Endothelial cell of umbilical vein (primary cell): ENCODE measurements around the gene RPL12. TPM values are rescaled to one million over a fixed set of nuclear protein-coding genes. Genes with fewer than 3 reads are reported as not detected.

Experiments used
- BruUV-seq: library from RNA; stranded (reverse); fragments of 400-500 nt; replicated peaks from 2 replicates; lab custom pipeline; 2021; lab: Mats Ljungman, UMichigan
- CTCF ChIA-PET: fragments of 300-600, 350-600 bp; sonication (Branson Sonifier 250); formaldehyde crosslinking; loops from one replicate; lab custom pipeline; 2021; ENCODE audit warnings: antibody characterized with exemption, inconsistent platforms; lab: Charles Lee
- POLR2A ChIA-PET: fragments of 300-600, 350-600 bp; sonication (Branson Sonifier 250); formaldehyde crosslinking; loops from one replicate; lab custom pipeline; 2021; ENCODE audit warnings: antibody characterized with exemption, inconsistent platforms; lab: Charles Lee
- DNase-seq: peaks from one replicate; pipeline ENCODE4 v3.0.0-alpha.2; 2011; ENCODE audit warnings: low read depth, low spot score
- FAIRE-seq: peaks from 2 replicates; lab custom pipeline; 2011; peaks lifted over from hg19 to GRCh38; lab: Jason Lieb, UNC
- H2AFZ ChIP-seq: 2 replicates; pipeline ENCODE4 v1.6.0; 2012; ENCODE audit warnings: low read depth, low read length, control low read depth, inconsistent platforms
- H3K27ac ChIP-seq: 2 replicates; pipeline ENCODE4 v1.5.1; 2011; ENCODE audit warnings: low read depth, mild to moderate bottlenecking, control low read depth, low read length, moderate library complexity; ENCODE audit not compliant: insufficient read depth
- H3K27me3 ChIP-seq, 2 experiments: 2 replicates each; pipeline versions ENCODE4 v1.6.0 to v1.6.1; 2011; ENCODE audit warnings: low read length in 2 of 2, mixed read lengths in 1 of 2; ENCODE audit not compliant: control insufficient read depth in 2 of 2, insufficient read depth in 2 of 2
- H3K36me3 ChIP-seq, 2 experiments: 2 replicates in 1 of 2; 3 replicates in 1 of 2; pipeline ENCODE4 v1.5.1; 2011; ENCODE audit warnings: low read length in 2 of 2, mild to moderate bottlenecking in 1 of 2, moderate library complexity in 1 of 2; ENCODE audit not compliant: control insufficient read depth in 2 of 2, insufficient read depth in 2 of 2; ENCODE audit errors: extremely low read depth in 1 of 2
- H3K4me1 ChIP-seq: 3 replicates; pipeline ENCODE4 v1.5.1; 2011; ENCODE audit warnings: mild to moderate bottlenecking, low read length; ENCODE audit not compliant: control insufficient read depth, insufficient read depth; ENCODE audit errors: extremely low read depth
- H3K4me2 ChIP-seq: 2 replicates; pipeline ENCODE4 v1.6.1; 2011; ENCODE audit warnings: low read length, control low read depth, mixed read lengths; ENCODE audit not compliant: insufficient read depth
- H3K4me3 ChIP-seq, 3 experiments: fragments of 200-600 bp in 1 of 3; sonication (generic), shearing (Covaris generic) in 1 of 3; replicated peaks in 1 of 3; 2 replicates each; pipeline ENCODE4 v1.5.1; 2011 to 2016; ENCODE audit warnings: control low read depth in 3 of 3, low read length in 3 of 3, mild to moderate bottlenecking in 2 of 3, inconsistent platforms in 1 of 3, low read depth in 1 of 3, moderate library complexity in 1 of 3; ENCODE audit not compliant: insufficient read depth in 1 of 3
- H3K79me2 ChIP-seq: 2 replicates; pipeline ENCODE4 v1.6.0; 2012; ENCODE audit warnings: low read length, inconsistent platforms; ENCODE audit not compliant: control insufficient read depth, insufficient read depth
- H3K9ac ChIP-seq: replicated peaks from 2 replicates; pipeline ENCODE3; 2011; ENCODE audit warnings: low read length, control low read depth; ENCODE audit not compliant: insufficient read depth; ENCODE audit errors: extremely low read depth
- H3K9me1 ChIP-seq: replicated peaks from 3 replicates; pipeline ENCODE4 v1.6.0; 2011; ENCODE audit warnings: mild to moderate bottlenecking, low read length; ENCODE audit not compliant: control insufficient read depth, insufficient read depth; ENCODE audit errors: extremely low read depth
- H3K9me3 ChIP-seq: replicated peaks from 2 replicates; pipeline ENCODE4 v1.5.1; 2012; ENCODE audit warnings: low read length, inconsistent platforms; ENCODE audit not compliant: control insufficient read depth, insufficient read depth
- H4K20me1 ChIP-seq: replicated peaks from 2 replicates; pipeline ENCODE3; 2011; ENCODE audit warnings: mild to moderate bottlenecking, low read length; ENCODE audit not compliant: control insufficient read depth, insufficient read depth; ENCODE audit errors: extremely low read depth
- FOS ChIP-seq: IDR thresholded peaks from 2 replicates; pipeline ENCODE4 v1.6.1; 2011; ENCODE audit warnings: mild to moderate bottlenecking, low read length, moderate library complexity, borderline replicate concordance; ENCODE audit not compliant: insufficient read depth
- GATA2 ChIP-seq: IDR thresholded peaks from 2 replicates; pipeline ENCODE4 v1.7.0; 2011; ENCODE audit warnings: low read depth, mild to moderate bottlenecking, moderate library complexity, mixed read lengths, low read length; ENCODE audit not compliant: insufficient read length, insufficient read depth
- JUN ChIP-seq: IDR thresholded peaks from 2 replicates; pipeline ENCODE4 v1.6.1; 2011; ENCODE audit warnings: borderline replicate concordance, low read depth; ENCODE audit not compliant: insufficient read length, insufficient read depth
- POLR2A ChIP-seq: IDR thresholded peaks from 2 replicates; pipeline ENCODE4 v1.6.1; 2012; ENCODE audit warnings: low read depth, mild to moderate bottlenecking, control low read depth, low read length
- POLR2AphosphoS5 ChIP-seq: IDR thresholded peaks from 2 replicates; pipeline ENCODE4 v1.6.1; 2012; ENCODE audit warnings: low read depth, mild to moderate bottlenecking, control low read depth, low read length, moderate library complexity; ENCODE audit not compliant: insufficient read depth
- dilution Hi-C: fragments of 300-500 bp; cut with MboI; formaldehyde crosslinking; loops from one replicate; pipeline ENCODE4 v1.15.0; 2019; ENCODE audit warnings: low sequenced_read_pairs; ENCODE audit not compliant: extremely low pct_ligation_motif_present
- intact Hi-C: fragments of 100-400 bp; cut with micrococcal nuclease; formaldehyde crosslinking; loops from one replicate; pipeline ENCODE4 v1.10.0; 2022
- polyA plus RNA-seq, 4 experiments: library from polyadenylated mRNA; depleted of rRNA in 3 of 4; stranded (reverse) in 3 of 4; unstranded in 1 of 4; fragments of >200 nt; gene quantifications; 2 replicates each; pipeline versions ENCODE4 v1.2.1 to v1.2.3, GENCODE V29; 2011 to 2012; ENCODE audit warnings: missing spikeins in 1 of 4
- total RNA-seq: library from RNA; stranded (reverse); gene quantifications from 2 replicates; pipeline ENCODE4 v1.2.3, GENCODE V29; 2021
- TF ChIP-seq, protein P1 (sequence below), 2 donors: IDR thresholded peaks; 1 replicate in 1 of 2; 2 replicates in 1 of 2; pipeline ENCODE4 v1.5.1; 2011; ENCODE audit warnings: low read length in 2 of 2, mild to moderate bottlenecking in 2 of 2, moderate library complexity in 2 of 2, control low read depth in 1 of 2, inconsistent platforms in 1 of 2, low read depth in 1 of 2; ENCODE audit not compliant: insufficient read depth in 1 of 2; ENCODE audit errors: extremely low read depth in 1 of 2

RPL12 gene
- total and polyA plus RNA-seq, 2 donors (not counting 3 experiments of a cell fraction or from before 2014, with no cell fraction given) = 1,231 to 3,007 TPM

DNA sequence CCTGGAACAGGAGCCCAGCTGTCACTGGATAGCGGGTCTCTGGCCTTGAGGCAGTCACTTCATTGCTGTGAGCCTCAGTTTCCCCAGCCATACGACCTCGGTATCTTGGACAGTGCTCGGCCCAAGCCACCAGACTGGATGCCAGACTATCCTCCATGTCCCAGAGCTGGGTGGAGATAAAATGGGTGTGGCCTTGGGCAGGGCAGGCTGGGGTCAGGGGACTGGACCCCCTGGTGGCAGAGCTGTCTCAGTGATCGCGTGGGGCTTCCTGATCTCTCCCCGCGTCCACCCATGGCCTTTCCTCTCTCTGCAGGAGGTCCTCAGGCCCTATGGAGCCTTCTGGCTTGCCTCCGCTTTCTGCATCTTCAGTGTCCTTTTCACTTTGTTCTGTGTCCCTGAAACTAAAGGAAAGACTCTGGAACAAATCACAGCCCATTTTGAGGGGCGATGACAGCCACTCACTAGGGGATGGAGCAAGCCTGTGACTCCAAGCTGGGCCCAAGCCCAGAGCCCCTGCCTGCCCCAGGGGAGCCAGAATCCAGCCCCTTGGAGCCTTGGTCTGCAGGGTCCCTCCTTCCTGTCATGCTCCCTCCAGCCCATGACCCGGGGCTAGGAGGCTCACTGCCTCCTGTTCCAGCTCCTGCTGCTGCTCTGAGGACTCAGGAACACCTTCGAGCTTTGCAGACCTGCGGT lies 44.3 kb downstream of the RPL12 start:
- no peak for DNase-seq
- no peak overlapping the region for H3K9ac ChIP-seq
- BruUV-seq = TSS peak; percentile 27
- no peak for TF ChIP-seq POLR2A
- TF ChIP-seq POLR2AphosphoS5 = no peak
- TF ChIP-seq, protein P1, sequence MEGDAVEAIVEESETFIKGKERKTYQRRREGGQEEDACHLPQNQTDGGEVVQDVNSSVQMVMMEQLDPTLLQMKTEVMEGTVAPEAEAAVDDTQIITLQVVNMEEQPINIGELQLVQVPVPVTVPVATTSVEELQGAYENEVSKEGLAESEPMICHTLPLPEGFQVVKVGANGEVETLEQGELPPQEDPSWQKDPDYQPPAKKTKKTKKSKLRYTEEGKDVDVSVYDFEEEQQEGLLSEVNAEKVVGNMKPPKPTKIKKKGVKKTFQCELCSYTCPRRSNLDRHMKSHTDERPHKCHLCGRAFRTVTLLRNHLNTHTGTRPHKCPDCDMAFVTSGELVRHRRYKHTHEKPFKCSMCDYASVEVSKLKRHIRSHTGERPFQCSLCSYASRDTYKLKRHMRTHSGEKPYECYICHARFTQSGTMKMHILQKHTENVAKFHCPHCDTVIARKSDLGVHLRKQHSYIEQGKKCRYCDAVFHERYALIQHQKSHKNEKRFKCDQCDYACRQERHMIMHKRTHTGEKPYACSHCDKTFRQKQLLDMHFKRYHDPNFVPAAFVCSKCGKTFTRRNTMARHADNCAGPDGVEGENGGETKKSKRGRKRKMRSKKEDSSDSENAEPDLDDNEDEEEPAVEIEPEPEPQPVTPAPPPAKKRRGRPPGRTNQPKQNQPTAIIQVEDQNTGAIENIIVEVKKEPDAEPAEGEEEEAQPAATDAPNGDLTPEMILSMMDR (IDR thresholded peaks at IDR 0.05; ENCODE audit: extremely low read depth in 1 of 2, insufficient read depth in 1 of 2, low read depth in 1 of 2, low read length in 2 of 2) = no peak
- TF ChIP-seq GATA2 = no peak
- no peak for TF ChIP-seq JUN
- TF ChIP-seq FOS = no peak
- CTCF ChIA-PET = interaction anchor here (0.6 to 1.9 kb wide), 4 partner anchors 10 to 111 kb away, joined by 3 to 7 read pairs (median 3); partner anchors contain the start of genes SLC2A8 and ZNF79
- no peaks in the 10 kb centered on the region for H3K9me3 ChIP-seq
- H2AFZ ChIP-seq = no peak overlapping the region
- intact Hi-C loops (no loop called here), dilution Hi-C loops (no loop called here)
- no peak overlapping the region for H3K4me3 ChIP-seq
- H3K9me1 ChIP-seq = no peaks in the 10 kb centered on the region
- no peak for FAIRE-seq
- H3K27me3 ChIP-seq = no peaks in the 10 kb centered on the region
- H3K4me2 ChIP-seq = no peak overlapping the region
- no peaks in the 10 kb centered on the region for H3K4me1 ChIP-seq
- H4K20me1 ChIP-seq = no peaks in the 10 kb centered on the region
- POLR2A ChIA-PET = interaction anchor here (0.7 kb wide), 1 partner anchor 14 kb away, joined by 5 read pairs; no protein-coding TSS in a partner anchor
- no peaks in the 10 kb centered on the region for H3K79me2 ChIP-seq
- peaks cover 3 to 6% of the 10 kb centered on the region in 2 experiments for H3K36me3 ChIP-seq
- no peak overlapping the region for H3K27ac ChIP-seq
